Measurements from ENCODE around the gene NEURL1B.

Gene NEURL1B

GRCh38 chr5:172644266-172644665, 3.2 kb downstream of the NEURL1B start:
- TF ChIP-seq EZH2phosphoT487 (IDR thresholded peaks at IDR 0.05; ENCODE audit: borderline replicate concordance) (no peak), CTCF (conservative IDR thresholded peaks at IDR 0.05; ENCODE audit: low read length) (no peak)
- Histone ChIP-seq H3K36me3 (ENCODE audit: insufficient read depth, low read length) (no peaks in the 10 kb centered on the region), H3K9me3 (ENCODE audit: insufficient read depth, low read depth, low read length) (no peaks in the 10 kb centered on the region), H3K79me2 (ENCODE audit: insufficient read depth, low read length) (peaks cover 42% of the 10 kb centered on the region), H3K9ac (ENCODE audit: low read depth, low read length, poor library complexity, severe bottlenecking) (no peak overlapping the region), H3K27me3 (ENCODE audit: insufficient read depth, low read length, poor library complexity, severe bottlenecking) (no peaks in the 10 kb centered on the region), H3F3A (ENCODE audit: low read depth) (no peaks in the 10 kb centered on the region), H4K20me1 (ENCODE audit: insufficient read depth, low read length, poor library complexity, severe bottlenecking) (no peaks in the 10 kb centered on the region), H3K4me2 (ENCODE audit: low read depth, low read length, poor library complexity, severe bottlenecking) (peak overlapping the region; percentile 77), H2AFZ (ENCODE audit: low read length) (no peak overlapping the region), H3K9me2 (replicated peaks; ENCODE audit: low read depth, low read length) (no peaks in the 10 kb centered on the region), H3K4me3 (ENCODE audit: low read length, poor library complexity, severe bottlenecking) (no peak overlapping the region), H3K4me1 (ENCODE audit: insufficient read depth, low read length, poor library complexity, severe bottlenecking) (peaks cover 31% of the 10 kb centered on the region)

- peaks cover 31% of the 10 kb centered on the region for H3K4me1 ChIP-seq (ENCODE audit: insufficient read depth, low read length, poor library complexity, severe bottlenecking)
- H3K4me2 ChIP-seq (ENCODE audit: low read depth, low read length, poor library complexity, severe bottlenecking): peak overlapping the region; percentile 77
- no peak overlapping the region for H3K9ac ChIP-seq (ENCODE audit: low read depth, low read length, poor library complexity, severe bottlenecking)
- H3K4me3 ChIP-seq (ENCODE audit: low read length, poor library complexity, severe bottlenecking): no peak overlapping the region
- H3K36me3 ChIP-seq (ENCODE audit: insufficient read depth, low read length): no peaks in the 10 kb centered on the region
- H4K20me1 ChIP-seq (ENCODE audit: insufficient read depth, low read length, poor library complexity, severe bottlenecking): no peaks in the 10 kb centered on the region
- no peak overlapping the region for H2AFZ ChIP-seq (ENCODE audit: low read length)
- H3K27me3 ChIP-seq (ENCODE audit: insufficient read depth, low read length, poor library complexity, severe bottlenecking): no peaks in the 10 kb centered on the region
- no peaks in the 10 kb centered on the region for H3F3A ChIP-seq (ENCODE audit: low read depth)
- H3K79me2 ChIP-seq (ENCODE audit: insufficient read depth, low read length): peaks cover 42% of the 10 kb centered on the region
- no peaks in the 10 kb centered on the region for H3K9me2 ChIP-seq (replicated peaks; ENCODE audit: low read depth, low read length)
- no peaks in the 10 kb centered on the region for H3K9me3 ChIP-seq (ENCODE audit: insufficient read depth, low read depth, low read length)
- TF ChIP-seq EZH2phosphoT487 (IDR thresholded peaks at IDR 0.05; ENCODE audit: borderline replicate concordance) (no peak), CTCF (conservative IDR thresholded peaks at IDR 0.05; ENCODE audit: low read length) (no peak)
Measured at GRCh38 chr5:172644711-172645110, 3.6 kb downstream of the NEURL1B start.

GRCh38 chr5:172645271-172646055, 4.4 kb downstream of the NEURL1B start:
- Histone ChIP-seq H3K9ac (ENCODE audit: low read depth, low read length, poor library complexity, severe bottlenecking) (no peak overlapping the region), H3K4me1 (ENCODE audit: insufficient read depth, low read length, poor library complexity, severe bottlenecking) (peaks cover 25% of the 10 kb centered on the region), H3K4me3 (ENCODE audit: low read length, poor library complexity, severe bottlenecking) (no peak overlapping the region), H3K27me3 (ENCODE audit: insufficient read depth, low read length, poor library complexity, severe bottlenecking) (no peaks in the 10 kb centered on the region), H3K9me2 (replicated peaks; ENCODE audit: low read depth, low read length) (no peaks in the 10 kb centered on the region), H3K4me2 (ENCODE audit: low read depth, low read length, poor library complexity, severe bottlenecking) (peak overlapping the region; percentile 24), H3F3A (ENCODE audit: low read depth) (no peaks in the 10 kb centered on the region), H3K36me3 (ENCODE audit: insufficient read depth, low read length) (no peaks in the 10 kb centered on the region), H3K79me2 (ENCODE audit: insufficient read depth, low read length) (peaks cover 42% of the 10 kb centered on the region), H2AFZ (ENCODE audit: low read length) (no peak overlapping the region), H3K9me3 (ENCODE audit: insufficient read depth, low read depth, low read length) (no peaks in the 10 kb centered on the region), H4K20me1 (ENCODE audit: insufficient read depth, low read length, poor library complexity, severe bottlenecking) (no peaks in the 10 kb centered on the region)
- no peak for TF ChIP-seq CTCF (conservative IDR thresholded peaks at IDR 0.05; ENCODE audit: low read length)
- no peak for TF ChIP-seq EZH2phosphoT487 (IDR thresholded peaks at IDR 0.05; ENCODE audit: borderline replicate concordance)

All from Loucy (cell line).